ENCODE results near the gene PIK3C2G. TPM values are rescaled to one million over a fixed set of nuclear protein-coding genes. Genes with fewer than 3 reads are reported as not detected.
A peak's percentile ranks its signal among the peaks of the same experiment; 100 is the strongest.
"Not testable (repeated sequence)": the region's sequence is repeated elsewhere in the genome, so short reads cannot be mapped to it uniquely, and the experiment has no call there.

Gene PIK3C2G
- total RNA-seq, 1 donor from 2014 or later = not detected

GRCh38 chr12:18496156-18496555 lies 234.8 kb downstream of the PIK3C2G start:
- no peaks in the 10 kb centered on the region for H3K79me2 ChIP-seq (ENCODE audit: low read depth)
- no peak overlapping the region for H3K4me3 ChIP-seq
- no peak overlapping the region for H3K27ac Mint-ChIP-seq
- no peak overlapping the region for H3K4me2 ChIP-seq
- H3K27ac ChIP-seq = no peak overlapping the region
- no peaks in the 10 kb centered on the region for H3K4me1 ChIP-seq
- H4K20me1 ChIP-seq (ENCODE audit: low read depth) = no peaks in the 10 kb centered on the region
- no peaks in the 10 kb centered on the region for H3K36me3 Mint-ChIP-seq
- no peaks in the 10 kb centered on the region for H3K27me3 ChIP-seq
- H3K9ac ChIP-seq = no peak overlapping the region
- peaks cover 2% of the 10 kb centered on the region for H3K27me3 Mint-ChIP-seq (ENCODE audit: insufficient read depth, low read depth)
- no peak for DNase-seq (ENCODE audit: low spot score)
- H3F3A ChIP-seq (ENCODE audit: low read depth) = no peaks in the 10 kb centered on the region
- H3K36me3 ChIP-seq = no peaks in the 10 kb centered on the region
- H3K4me1 Mint-ChIP-seq = no peaks in the 10 kb centered on the region
- no peak overlapping the region for H3K4me3 Mint-ChIP-seq
- H2AFZ ChIP-seq (replicated peaks) = peak overlapping the region; percentile 13
- H3K9me3 Mint-ChIP-seq = peaks cover 9% of the 10 kb centered on the region
- TF ChIP-seq EZH2 (IDR thresholded peaks at IDR 0.05) = no peak
- no peak for TF ChIP-seq EZH2phosphoT487 (IDR thresholded peaks at IDR 0.05)
- TF ChIP-seq CTCF (IDR thresholded peaks at IDR 0.05) = no peak
- H3K9me3 ChIP-seq (ENCODE audit: low read depth) = no peaks in the 10 kb centered on the region

- H3K27ac Mint-ChIP-seq; H3K36me3 Mint-ChIP-seq; H3K9me3 ChIP-seq (ENCODE audit: low read depth); H3K27me3 Mint-ChIP-seq (ENCODE audit: insufficient read depth, low read depth); H3K4me3 Mint-ChIP-seq; H3K4me1 ChIP-seq; H3F3A ChIP-seq (ENCODE audit: low read depth); H4K20me1 ChIP-seq (ENCODE audit: low read depth); H2AFZ ChIP-seq (replicated peaks); H3K4me3 ChIP-seq; H3K9ac ChIP-seq; H3K36me3 ChIP-seq; H3K27me3 ChIP-seq; DNase-seq (ENCODE audit: low spot score); H3K4me1 Mint-ChIP-seq; H3K27ac ChIP-seq; H3K79me2 ChIP-seq (ENCODE audit: low read depth); H3K4me2 ChIP-seq: not testable (repeated sequence)
- H3K9me3 Mint-ChIP-seq = peaks cover 11% of the 10 kb centered on the region
These were observed 238.8 kb downstream of the PIK3C2G start for GRCh38 chr12:18500160-18500574.

GRCh38 chr12:18500736-18501135 lies 239.4 kb downstream of the PIK3C2G start:
- not testable (repeated sequence) for H3K36me3 ChIP-seq; H3K36me3 Mint-ChIP-seq; H3F3A ChIP-seq (ENCODE audit: low read depth); H3K27ac ChIP-seq; H4K20me1 ChIP-seq (ENCODE audit: low read depth); H3K27ac Mint-ChIP-seq; H3K4me3 Mint-ChIP-seq; H3K27me3 Mint-ChIP-seq (ENCODE audit: insufficient read depth, low read depth); H3K4me1 Mint-ChIP-seq; DNase-seq (ENCODE audit: low spot score); H3K27me3 ChIP-seq; H3K4me1 ChIP-seq; H2AFZ ChIP-seq (replicated peaks); H3K79me2 ChIP-seq (ENCODE audit: low read depth); H3K9ac ChIP-seq; H3K4me3 ChIP-seq; H3K9me3 ChIP-seq (ENCODE audit: low read depth); H3K4me2 ChIP-seq
- H3K9me3 Mint-ChIP-seq = peaks cover 11% of the 10 kb centered on the region

GRCh38 chr12:18502422-18502968 lies 241.2 kb downstream of the PIK3C2G start:
- H3K27ac Mint-ChIP-seq = no peak overlapping the region
- Histone ChIP-seq H3F3A (ENCODE audit: low read depth) (no peaks in the 10 kb centered on the region), H3K9ac (no peak overlapping the region), H3K27ac (no peak overlapping the region), H2AFZ (replicated peaks) (no peak overlapping the region), H3K4me3 (no peak overlapping the region), H3K4me1 (peaks cover 9% of the 10 kb centered on the region), H3K27me3 (no peaks in the 10 kb centered on the region), H3K36me3 (no peaks in the 10 kb centered on the region), H4K20me1 (ENCODE audit: low read depth) (no peaks in the 10 kb centered on the region), H3K9me3 (ENCODE audit: low read depth) (no peaks in the 10 kb centered on the region), H3K4me2 (no peak overlapping the region), H3K79me2 (ENCODE audit: low read depth) (no peaks in the 10 kb centered on the region)
- H3K36me3 Mint-ChIP-seq = no peaks in the 10 kb centered on the region
- TF ChIP-seq EZH2phosphoT487 (IDR thresholded peaks at IDR 0.05) = no peak
- TF ChIP-seq CTCF (IDR thresholded peaks at IDR 0.05) = no peak
- no peak overlapping the region for H3K4me3 Mint-ChIP-seq
- H3K9me3 Mint-ChIP-seq = peaks cover 11% of the 10 kb centered on the region
- H3K27me3 Mint-ChIP-seq (ENCODE audit: insufficient read depth, low read depth) = peaks cover 2% of the 10 kb centered on the region
- no peak for DNase-seq (ENCODE audit: low spot score)
- peaks cover 6% of the 10 kb centered on the region for H3K4me1 Mint-ChIP-seq
